ENCODE measurements around the gene LSM7. TPM values are rescaled to one million over a fixed set of nuclear protein-coding genes. Genes with fewer than 3 reads are reported as not detected.
A peak's percentile ranks its signal among the peaks of the same experiment; 100 is the strongest.

The LSM7 gene
- total and polyA plus RNA-seq, 9 of the 15 experiments (the other 6 are each of a cell fraction or from before 2014, with no cell fraction given) = 40.5 to 690 (median 265) TPM

DNA sequence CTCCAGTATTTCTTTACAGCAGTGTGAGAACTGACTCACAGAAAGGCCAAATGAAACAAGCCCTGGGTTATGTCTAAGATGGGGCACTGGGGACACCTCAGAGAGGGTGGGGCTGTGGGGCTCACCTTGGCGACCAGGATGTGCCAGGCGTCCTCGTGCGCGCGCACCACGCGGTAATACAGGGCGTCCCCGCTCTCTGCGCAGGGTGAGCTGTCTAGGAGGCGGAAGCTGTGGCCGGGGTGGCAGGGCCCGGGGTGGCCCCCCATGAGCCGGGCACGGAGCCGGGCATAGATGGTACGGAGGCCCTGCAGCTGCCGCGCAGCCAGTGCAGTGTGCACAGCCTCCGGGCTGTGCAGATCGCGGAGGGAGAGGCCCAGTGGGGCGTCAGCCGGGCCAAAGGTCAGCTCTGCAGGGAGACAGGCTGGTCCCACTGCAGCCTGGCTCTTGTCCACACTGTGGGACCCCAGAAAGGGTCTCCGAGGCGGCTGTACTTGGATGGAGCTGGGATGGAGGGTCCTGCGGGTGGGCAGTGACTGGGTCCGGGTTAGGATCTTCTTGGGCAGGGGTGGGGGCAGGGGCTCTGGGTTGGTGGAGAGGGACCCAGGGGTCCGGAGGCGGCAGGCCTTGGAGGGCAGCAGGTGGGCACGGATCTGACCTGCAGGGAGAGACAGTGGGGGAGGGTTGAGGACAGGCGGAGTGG, 49.8 kb downstream of the LSM7 start:
- POLR2A ChIA-PET = interaction anchor here (0.5 to 2.5 kb wide), 11 partner anchors 8 to 639 kb away, joined by 3 to 14 read pairs (median 4); no protein-coding TSS in a partner anchor
- DNase-seq (ENCODE audit: extremely low read depth in 1 of 4, low spot score in 3 of 4) (no peak), ATAC-seq (no peak), FAIRE-seq (no peak)
- no peak overlapping the region for H3K9ac ChIP-seq (ENCODE audit: insufficient read depth in 1 of 2, low read depth in 2 of 2, low read length in 2 of 2)
- peaks cover 8% of the 10 kb centered on the region for H3K36me3 ChIP-seq (ENCODE audit: control insufficient read depth, insufficient read depth, low read length)
- H3K4me2 ChIP-seq (ENCODE audit: insufficient read depth, low read length) = no peak overlapping the region
- H3K9me1 ChIP-seq (ENCODE audit: control insufficient read depth, insufficient read depth, low read length) = peaks cover 5% of the 10 kb centered on the region
- peaks cover 6 to 58% of the 10 kb centered on the region in 2 experiments for H3K4me1 ChIP-seq (replicated peaks in 1 of 2; ENCODE audit: control insufficient read depth in 2 of 2, insufficient read depth in 2 of 2, low read length in 2 of 2)
- in situ Hi-C loops (cut with MboI) (no loop called here), intact Hi-C loops (cut with micrococcal nuclease) (loop anchor here (5.0 kb wide), 2 partner anchors 39 to 334 kb away; no protein-coding TSS in a partner anchor)
- H3K4me3 ChIP-seq = no peak overlapping the region
- H3K27me3 ChIP-seq (ENCODE audit: control insufficient read depth in 2 of 2, insufficient read depth in 2 of 2, low read length in 2 of 2) = no peaks in the 10 kb centered on the region
- no TSS peak for BruUV-seq (replicated peaks)
- WGBS (ENCODE audit: insufficient coverage, low coverage, missing lambda C conversion rate) = 84% methylated on average over 29 of the region's 33 CpGs
- peaks cover 9% of the 10 kb centered on the region for H4K20me1 ChIP-seq (replicated peaks; ENCODE audit: control insufficient read depth, insufficient read depth, low read length)
- no peaks in the 10 kb centered on the region for H3K9me3 ChIP-seq (replicated peaks; ENCODE audit: control insufficient read depth, insufficient read depth, low read depth, low read length)
- H3K27ac ChIP-seq (ENCODE audit: extremely low read depth, low read depth, low read length) = no peak overlapping the region
- no peak overlapping the region for H2AFZ ChIP-seq (ENCODE audit: low read depth, low read length)
- H3K79me2 ChIP-seq (ENCODE audit: control insufficient read depth, insufficient read depth, low read length) = peaks cover 17% of the 10 kb centered on the region
- CTCF ChIA-PET (ENCODE audit: low intra/inter-chr PET ratio) = no interaction called here
- TF ChIP-seq ZBTB7A (IDR thresholded peaks at IDR 0.05; ENCODE audit: borderline replicate concordance, control insufficient read depth, low read depth, low read length) (peak; percentile 38; the same call in 1 of the 2 replicates), BACH1 (tag; IDR thresholded peaks at IDR 0.05) (no peak), PTTG1 (tag; IDR thresholded peaks at IDR 0.05; ENCODE audit: low read depth) (no peak), ETV6 (IDR thresholded peaks at IDR 0.05; ENCODE audit: borderline replicate concordance in 1 of 2, low read depth in 2 of 2, low read length in 1 of 2) (no peak), ETV6 (CRISPR knock-in tag; IDR thresholded peaks at IDR 0.05; ENCODE audit: borderline replicate concordance) (no peak), HNRNPL (IDR thresholded peaks at IDR 0.05; ENCODE audit: low read depth, low read length) (peak; percentile 84), KLF16 (IDR thresholded peaks at IDR 0.05) (no peak), NONO (IDR thresholded peaks at IDR 0.05; ENCODE audit: low read depth in 2 of 2, low read length in 1 of 2) (0 out of 4 replicates have a peak, but pooled peaks of 1 of the 2 experiments have one; percentile 12), ZBTB33 (CRISPR knock-in tag; IDR thresholded peaks at IDR 0.05) (peak; percentile 89), HDAC8 (tag; IDR thresholded peaks at IDR 0.05) (no peak), CCNT2 (IDR thresholded peaks at IDR 0.05; ENCODE audit: borderline replicate concordance, extremely low read depth, insufficient read length, low read depth, low read length) (peak; percentile 14), GTF2B (IDR thresholded peaks at IDR 0.05; ENCODE audit: extremely low read depth, insufficient read length) (no peak), ZNF551 (CRISPR knock-in tag; IDR thresholded peaks at IDR 0.05) (no peak)
- TF ChIP-seq, protein P1, sequence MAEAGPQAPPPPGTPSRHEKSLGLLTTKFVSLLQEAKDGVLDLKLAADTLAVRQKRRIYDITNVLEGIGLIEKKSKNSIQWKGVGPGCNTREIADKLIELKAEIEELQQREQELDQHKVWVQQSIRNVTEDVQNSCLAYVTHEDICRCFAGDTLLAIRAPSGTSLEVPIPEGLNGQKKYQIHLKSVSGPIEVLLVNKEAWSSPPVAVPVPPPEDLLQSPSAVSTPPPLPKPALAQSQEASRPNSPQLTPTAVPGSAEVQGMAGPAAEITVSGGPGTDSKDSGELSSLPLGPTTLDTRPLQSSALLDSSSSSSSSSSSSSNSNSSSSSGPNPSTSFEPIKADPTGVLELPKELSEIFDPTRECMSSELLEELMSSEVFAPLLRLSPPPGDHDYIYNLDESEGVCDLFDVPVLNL (CRISPR knock-in tag; IDR thresholded peaks at IDR 0.05; ENCODE audit: low read depth) = no peak
- TF ChIP-seq, protein P2, sequence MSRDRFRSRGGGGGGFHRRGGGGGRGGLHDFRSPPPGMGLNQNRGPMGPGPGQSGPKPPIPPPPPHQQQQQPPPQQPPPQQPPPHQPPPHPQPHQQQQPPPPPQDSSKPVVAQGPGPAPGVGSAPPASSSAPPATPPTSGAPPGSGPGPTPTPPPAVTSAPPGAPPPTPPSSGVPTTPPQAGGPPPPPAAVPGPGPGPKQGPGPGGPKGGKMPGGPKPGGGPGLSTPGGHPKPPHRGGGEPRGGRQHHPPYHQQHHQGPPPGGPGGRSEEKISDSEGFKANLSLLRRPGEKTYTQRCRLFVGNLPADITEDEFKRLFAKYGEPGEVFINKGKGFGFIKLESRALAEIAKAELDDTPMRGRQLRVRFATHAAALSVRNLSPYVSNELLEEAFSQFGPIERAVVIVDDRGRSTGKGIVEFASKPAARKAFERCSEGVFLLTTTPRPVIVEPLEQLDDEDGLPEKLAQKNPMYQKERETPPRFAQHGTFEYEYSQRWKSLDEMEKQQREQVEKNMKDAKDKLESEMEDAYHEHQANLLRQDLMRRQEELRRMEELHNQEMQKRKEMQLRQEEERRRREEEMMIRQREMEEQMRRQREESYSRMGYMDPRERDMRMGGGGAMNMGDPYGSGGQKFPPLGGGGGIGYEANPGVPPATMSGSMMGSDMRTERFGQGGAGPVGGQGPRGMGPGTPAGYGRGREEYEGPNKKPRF (IDR thresholded peaks at IDR 0.05; ENCODE audit: low read depth, low read length) = no peak

Data from K562 (cell line).